H9 (cell line): Measurements from ENCODE around the gene PLXNA4. TPM values are rescaled to one million over a fixed set of nuclear protein-coding genes. Genes with fewer than 3 reads are reported as not detected.

Experiments
- DNase-seq: peaks from one replicate; pipeline ENCODE4 v3.0.0-alpha.2; 2017
- H2AFZ ChIP-seq: one replicate; pipeline ENCODE4 v1.6.1; 2013; ENCODE audit warnings: mild to moderate bottlenecking, low read length, control low read depth, moderate library complexity
- H2AK5ac ChIP-seq: 2 replicates; pipeline ENCODE4 v1.6.1; 2013; ENCODE audit warnings: low read length, control low read depth, mixed read lengths; ENCODE audit not compliant: insufficient read length
- H2BK120ac ChIP-seq: one replicate; pipeline ENCODE4 v1.6.1; 2013; ENCODE audit warnings: low read depth, mild to moderate bottlenecking, low read length, control low read depth, inconsistent platforms; ENCODE audit not compliant: poor library complexity, severe bottlenecking
- H2BK12ac ChIP-seq: 2 replicates; pipeline ENCODE4 v1.6.1; 2013; ENCODE audit warnings: low read length, control low read depth, mixed read lengths, low read depth; ENCODE audit not compliant: insufficient read length
- H2BK15ac ChIP-seq: 2 replicates; pipeline ENCODE4 v1.6.1; 2013; ENCODE audit warnings: low read depth, low read length, control low read depth
- H2BK20ac ChIP-seq: one replicate; pipeline ENCODE4 v1.6.1; 2013; ENCODE audit warnings: low read depth, mild to moderate bottlenecking, low read length, control low read depth, inconsistent platforms; ENCODE audit not compliant: poor library complexity, severe bottlenecking
- H2BK5ac ChIP-seq: 2 replicates; pipeline ENCODE4 v1.6.1; 2013; ENCODE audit warnings: low read length, control low read depth, mixed read lengths; ENCODE audit not compliant: insufficient read length
- H3K14ac ChIP-seq: 2 replicates; pipeline ENCODE4 v1.6.1; 2013; ENCODE audit warnings: low read length, control low read depth; ENCODE audit not compliant: insufficient read depth
- H3K18ac ChIP-seq: 2 replicates; pipeline ENCODE4 v1.6.1; 2013; ENCODE audit warnings: low read depth, mild to moderate bottlenecking, mixed read lengths, low read length, control low read depth; ENCODE audit not compliant: insufficient read length
- H3K23ac ChIP-seq: 2 replicates; pipeline ENCODE4 v1.6.1; 2013; ENCODE audit warnings: low read length, control low read depth, mixed read lengths, low read depth; ENCODE audit not compliant: insufficient read length
- H3K23me2 ChIP-seq: 2 replicates; pipeline ENCODE4 v1.6.1; 2013; ENCODE audit warnings: low read depth, mild to moderate bottlenecking, mixed read lengths, low read length, control low read depth; ENCODE audit not compliant: insufficient read length, poor library complexity, severe bottlenecking
- H3K27ac ChIP-seq: 2 replicates; pipeline ENCODE4 v1.5.1; 2013; ENCODE audit warnings: low read length, control low read depth, mixed read lengths, low read depth; ENCODE audit not compliant: insufficient read length
- H3K27me3 ChIP-seq: 2 replicates; pipeline ENCODE4 v1.6.1; 2013; ENCODE audit warnings: low read length, control low read depth, inconsistent platforms; ENCODE audit not compliant: insufficient read depth
- H3K4ac ChIP-seq: 2 replicates; pipeline ENCODE4 v1.6.1; 2013; ENCODE audit warnings: low read depth, mild to moderate bottlenecking, control low read depth, inconsistent platforms, low read length, moderate library complexity
- H3K4me1 ChIP-seq: 2 replicates; pipeline ENCODE4 v1.6.1; 2013; ENCODE audit warnings: low read length, control low read depth, inconsistent platforms; ENCODE audit not compliant: insufficient read depth
- H3K4me2 ChIP-seq: 2 replicates; pipeline ENCODE4 v1.6.1; 2013; ENCODE audit warnings: low read length, control low read depth, mixed read lengths; ENCODE audit not compliant: insufficient read length, insufficient read depth
- H3K56ac ChIP-seq: 2 replicates; pipeline ENCODE4 v1.6.1; 2013; ENCODE audit warnings: low read depth, mild to moderate bottlenecking, mixed read lengths, low read length, control low read depth; ENCODE audit not compliant: insufficient read length
- H3K79me1 ChIP-seq: 2 replicates; pipeline ENCODE4 v1.6.1; 2013; ENCODE audit warnings: low read depth, mild to moderate bottlenecking, moderate library complexity, low read length, control low read depth, inconsistent platforms; ENCODE audit not compliant: insufficient read depth, poor library complexity, severe bottlenecking
- H3K79me2 ChIP-seq: 2 replicates; pipeline ENCODE4 v1.6.1; 2013; ENCODE audit warnings: low read length, control low read depth, inconsistent platforms; ENCODE audit not compliant: insufficient read depth
- H3K9ac ChIP-seq: 2 replicates; pipeline ENCODE4 v1.6.1; 2013; ENCODE audit warnings: low read length, control low read depth, mixed read lengths; ENCODE audit not compliant: insufficient read length; ENCODE audit errors: extremely low read depth
- H3K9me3 ChIP-seq: one replicate; pipeline ENCODE4 v1.6.1; 2013; ENCODE audit warnings: low read depth, low read length, inconsistent platforms; ENCODE audit not compliant: control insufficient read depth
- H3T11ph ChIP-seq: one replicate; pipeline ENCODE4 v1.6.1; 2013; ENCODE audit warnings: mild to moderate bottlenecking, low read length, control low read depth, inconsistent platforms
- H4K20me1 ChIP-seq: one replicate; pipeline ENCODE4 v1.6.1; 2013; ENCODE audit not compliant: control insufficient read depth, insufficient read length, insufficient read depth
- H4K5ac ChIP-seq: 2 replicates; pipeline ENCODE4 v1.6.1; 2013; ENCODE audit warnings: low read depth, mild to moderate bottlenecking, mixed read lengths, low read length, control low read depth; ENCODE audit not compliant: insufficient read length
- H4K8ac ChIP-seq: replicated peaks from 2 replicates; pipeline ENCODE4 v1.6.1; 2013; ENCODE audit warnings: low read length, control low read depth, mixed read lengths, low read depth; ENCODE audit not compliant: insufficient read length
- H4K91ac ChIP-seq: 2 replicates; pipeline ENCODE4 v1.6.1; 2013; ENCODE audit warnings: low read depth, mild to moderate bottlenecking, moderate library complexity, mixed read lengths, low read length, control low read depth; ENCODE audit not compliant: insufficient read length
- H3K27ac Mint-ChIP-seq, 3 experiments: 2 replicates in 2 of 3; 3 replicates in 1 of 3; pipeline ENCODE4 v1.8.0; 2020 to 2021; ENCODE audit warnings: mixed read lengths in 3 of 3, mild to moderate bottlenecking in 1 of 3, moderate library complexity in 1 of 3
- H3K27me3 Mint-ChIP-seq: 2 replicates; pipeline ENCODE4 v1.8.0; 2021; ENCODE audit warnings: low read depth, mild to moderate bottlenecking, moderate library complexity, mixed read lengths
- H3K36me3 Mint-ChIP-seq, 3 experiments: 2 replicates in 2 of 3; 3 replicates in 1 of 3; pipeline ENCODE4 v1.8.0; 2020 to 2021; ENCODE audit warnings: low read depth in 3 of 3, mixed read lengths in 3 of 3; ENCODE audit not compliant: insufficient read depth in 1 of 3
- H3K4me1 Mint-ChIP-seq, 2 experiments: 2 replicates each; pipeline ENCODE4 v1.8.0; 2020; ENCODE audit warnings: mixed read lengths in 2 of 2
- H3K4me3 Mint-ChIP-seq, 2 experiments: 2 replicates in 1 of 2; 3 replicates in 1 of 2; pipeline ENCODE4 v1.8.0; 2020 to 2021; ENCODE audit warnings: mild to moderate bottlenecking in 2 of 2, mixed read lengths in 2 of 2, moderate library complexity in 1 of 2
- H3K9me3 Mint-ChIP-seq, 2 experiments: 2 replicates in 1 of 2; 3 replicates in 1 of 2; pipeline ENCODE4 v1.8.0; 2020; ENCODE audit warnings: mild to moderate bottlenecking in 2 of 2, mixed read lengths in 2 of 2, moderate library complexity in 1 of 2
- CTCF ChIP-seq: fragments of 200-600 bp; sonication (generic); conservative IDR thresholded peaks from 3 replicates; pipeline ENCODE4 v1.8.0; 2021; ENCODE audit warnings: antibody characterized with exemption, mild to moderate bottlenecking
- WGBS: extraction: QIAGEN DNeasy Blood & Tissue Kit; methylation state at CpG from one replicate; pipeline ENCODE4 v1.1.7; 2013; ENCODE audit warnings: missing lambda C conversion rate, low lambda C conversion rate, mixed read lengths; ENCODE audit not compliant: insufficient read length; ENCODE audit errors: extremely low coverage; 5-methylcytosine and 5-hydroxymethylcytosine counted together
- total RNA-seq: library from RNA; stranded (reverse); gene quantifications from 2 replicates; pipeline ENCODE4 v1.2.1, GENCODE V29; 2021

Gene PLXNA4
- total RNA-seq, 1 experiment from 2014 or later = 0.35 TPM

GRCh38 chr7:132562690-132563089, 13.6 kb downstream of the PLXNA4 start:
- no peak overlapping the region for H3K23ac ChIP-seq
- no peak overlapping the region for H2AK5ac ChIP-seq
- no peak overlapping the region for H2BK12ac ChIP-seq
- WGBS = no CpG with 5 or more reads among the region's 1 CpG
- H3K9ac ChIP-seq = no peak overlapping the region
- H3K9me3 ChIP-seq = no peaks in the 10 kb centered on the region
- no peak overlapping the region for H2BK5ac ChIP-seq
- H3K4me1 ChIP-seq = no peaks in the 10 kb centered on the region
- peaks cover 15 to 19% of the 10 kb centered on the region in 2 experiments for H3K4me1 Mint-ChIP-seq
- no peak overlapping the region for H2BK20ac ChIP-seq
- H4K5ac ChIP-seq = no peak overlapping the region
- H3K36me3 Mint-ChIP-seq = peaks cover 0 to 3% (median 0%) of the 10 kb centered on the region in 3 experiments; a peak in 3 of 7 replicates
- H3T11ph ChIP-seq = no peak overlapping the region
- no peak overlapping the region for H4K8ac ChIP-seq
- peaks cover 95% of the 10 kb centered on the region for H3K27me3 Mint-ChIP-seq
- H3K4me3 Mint-ChIP-seq = no peak overlapping the region
- no peak overlapping the region for H2BK15ac ChIP-seq
- peaks cover 4 to 23% of the 10 kb centered on the region in 2 experiments; a peak in 4 of 5 replicates for H3K9me3 Mint-ChIP-seq
- H2AFZ ChIP-seq = no peak overlapping the region
- no peak overlapping the region for H3K56ac ChIP-seq
- no peaks in the 10 kb centered on the region for H3K79me2 ChIP-seq
- no peak overlapping the region for H3K14ac ChIP-seq
- H3K27me3 ChIP-seq = peaks cover 11% of the 10 kb centered on the region
- no peaks in the 10 kb centered on the region for H3K23me2 ChIP-seq
- no peak for TF ChIP-seq CTCF
- H3K27ac Mint-ChIP-seq = no peak overlapping the region
- no peak for DNase-seq
- no peak overlapping the region for H4K91ac ChIP-seq
- H3K27ac ChIP-seq = no peak overlapping the region
- no peak overlapping the region for H3K4me2 ChIP-seq
- H2BK120ac ChIP-seq = no peak overlapping the region
- H3K4ac ChIP-seq = no peak overlapping the region
- H4K20me1 ChIP-seq = no peaks in the 10 kb centered on the region
- no peak overlapping the region for H3K18ac ChIP-seq
- no peaks in the 10 kb centered on the region for H3K79me1 ChIP-seq
